D341Med (cell line): ENCODE data around the gene CLDN6.

Experiments
- DNase-seq: peaks from one replicate; pipeline ENCODE4 v3.0.0; 2012; ENCODE audit warnings: low spot score

CLDN6 gene

DNA sequence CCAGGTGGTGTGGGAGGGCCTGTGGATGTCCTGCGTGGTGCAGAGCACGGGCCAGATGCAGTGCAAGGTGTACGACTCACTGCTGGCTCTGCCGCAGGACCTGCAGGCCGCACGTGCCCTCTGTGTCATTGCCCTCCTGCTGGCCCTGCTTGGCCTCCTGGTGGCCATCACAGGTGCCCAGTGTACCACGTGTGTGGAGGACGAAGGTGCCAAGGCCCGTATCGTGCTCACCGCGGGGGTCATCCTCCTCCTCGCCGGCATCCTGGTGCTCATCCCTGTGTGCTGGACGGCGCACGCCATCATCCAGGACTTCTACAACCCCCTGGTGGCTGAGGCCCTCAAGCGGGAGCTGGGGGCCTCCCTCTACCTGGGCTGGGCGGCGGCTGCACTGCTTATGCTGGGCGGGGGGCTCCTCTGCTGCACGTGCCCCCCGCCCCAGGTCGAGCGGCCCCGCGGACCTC is 4.5 kb downstream of the CLDN6 start:
- no peak for DNase-seq

GRCh38 chr16:3012828-3013420 is 5.1 kb downstream of the CLDN6 start, which contains the start of gene CLDN9:
CLDN9 (plus strand) TSS chr16:3012923; CDS start chr16:3013363, 440 bp downstream.
- DNase-seq = no peak

DNA sequence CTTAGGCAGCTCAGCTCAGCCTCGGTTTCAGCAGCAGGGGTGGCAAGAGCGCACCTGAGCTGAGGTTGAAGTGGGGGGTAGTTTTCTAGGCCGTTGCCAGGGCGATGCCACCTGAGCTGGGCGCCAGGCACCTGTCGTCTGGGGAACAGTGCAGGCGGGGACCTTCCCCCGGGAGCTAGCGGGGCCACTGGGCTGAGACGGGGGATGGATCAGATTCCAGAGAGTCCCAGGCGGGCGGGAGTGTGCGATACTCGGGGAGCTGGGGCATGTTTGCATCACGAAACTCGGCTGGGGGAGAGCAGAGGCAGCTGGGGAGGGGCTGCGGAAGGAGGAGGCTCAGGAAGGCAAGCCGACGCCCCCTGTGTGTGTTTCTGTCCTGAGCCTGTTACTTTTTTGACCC is 5.7 kb downstream of the CLDN6 start:
- DNase-seq = no peak

- no peak for DNase-seq
Observed at GRCh38 chr16:3010510-3010909, 7.5 kb downstream of the CLDN6 start.

- no peak for DNase-seq
Observed at GRCh38 chr16:3009568-3010390, 8.2 kb downstream of the CLDN6 start.

- no peak for DNase-seq
Observed at GRCh38 chr16:3008690-3009037, 9.3 kb downstream of the CLDN6 start.

DNA sequence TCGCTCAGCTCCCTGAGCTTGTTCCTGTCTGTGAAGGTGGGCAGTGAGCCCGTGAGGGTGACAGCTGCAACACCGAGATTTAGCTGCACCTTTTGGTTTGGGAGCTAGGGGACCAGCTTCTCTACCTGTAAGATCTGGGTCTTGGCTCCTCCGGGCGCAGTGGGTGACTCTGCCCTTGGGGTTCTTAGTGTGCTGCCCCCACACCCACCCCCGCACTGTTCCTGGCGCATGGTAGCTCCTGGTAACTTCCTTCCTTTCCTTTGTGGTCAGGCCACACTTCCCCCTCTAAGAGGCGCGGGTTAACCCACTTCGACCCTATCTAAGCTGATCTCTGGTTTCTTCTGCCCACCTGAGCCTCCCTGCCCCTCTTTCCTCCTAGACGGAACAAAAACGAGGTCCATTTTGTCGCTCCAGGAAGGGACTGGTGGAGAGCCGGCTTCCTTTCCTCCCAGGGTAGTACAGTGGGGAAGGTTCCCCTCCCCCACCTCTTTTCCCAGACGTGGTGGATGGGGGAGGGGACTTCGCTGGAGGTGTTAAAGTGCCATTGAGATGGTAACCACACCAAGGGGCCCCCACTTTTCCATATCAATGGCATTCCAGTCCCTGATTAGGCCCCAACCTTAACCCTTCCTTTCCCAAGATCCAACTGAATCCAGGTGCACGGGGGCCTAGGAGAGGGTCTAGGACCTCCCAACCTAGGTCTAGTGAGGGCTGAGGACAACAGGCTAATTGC is 9.9 kb downstream of the CLDN6 start:
- DNase-seq = no peak

DNA sequence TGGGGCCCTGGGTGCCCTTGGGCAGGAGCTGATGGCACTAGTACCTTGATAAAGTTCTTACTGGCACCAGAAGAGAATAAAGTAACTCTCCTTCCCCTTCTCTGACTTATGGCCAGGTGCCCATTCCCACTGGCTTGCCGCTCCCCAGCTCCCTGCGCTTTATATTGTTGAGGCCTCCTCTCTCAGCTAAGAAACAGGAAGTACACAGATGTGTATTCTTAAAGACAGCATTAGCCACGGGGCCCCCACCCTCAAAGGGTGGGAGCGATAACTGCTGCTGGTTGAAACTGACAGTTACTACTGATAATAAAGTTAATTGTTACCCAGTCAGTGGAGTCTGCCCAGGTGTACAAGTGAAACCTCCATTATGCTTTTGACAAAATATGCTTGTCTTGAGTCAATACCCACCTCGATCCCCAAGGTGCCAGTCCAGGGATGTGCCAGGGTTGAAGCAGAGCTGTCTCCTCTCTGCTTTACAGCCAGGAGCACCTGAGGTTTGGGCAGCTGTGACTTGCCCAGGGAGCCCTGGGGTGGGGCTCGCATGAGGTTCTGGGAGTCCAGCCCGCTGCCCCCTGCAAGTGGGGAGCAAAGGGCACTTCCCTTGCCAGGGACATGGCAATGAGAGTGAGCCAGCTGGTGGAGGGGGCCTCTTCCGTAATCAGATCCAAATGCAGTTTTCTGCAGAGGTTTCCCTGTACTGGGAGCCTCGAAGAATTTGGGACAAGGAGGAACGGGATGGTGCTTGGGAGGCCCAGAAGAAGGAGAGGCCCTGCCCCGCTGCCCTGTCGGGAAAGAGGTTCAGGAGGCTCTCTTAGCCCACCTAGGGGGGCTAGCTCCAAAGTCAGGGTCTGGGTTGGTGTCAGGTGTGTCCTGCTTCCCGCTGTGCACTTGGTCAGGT is 10.7 kb downstream of the CLDN6 start:
- no peak for DNase-seq

DNA sequence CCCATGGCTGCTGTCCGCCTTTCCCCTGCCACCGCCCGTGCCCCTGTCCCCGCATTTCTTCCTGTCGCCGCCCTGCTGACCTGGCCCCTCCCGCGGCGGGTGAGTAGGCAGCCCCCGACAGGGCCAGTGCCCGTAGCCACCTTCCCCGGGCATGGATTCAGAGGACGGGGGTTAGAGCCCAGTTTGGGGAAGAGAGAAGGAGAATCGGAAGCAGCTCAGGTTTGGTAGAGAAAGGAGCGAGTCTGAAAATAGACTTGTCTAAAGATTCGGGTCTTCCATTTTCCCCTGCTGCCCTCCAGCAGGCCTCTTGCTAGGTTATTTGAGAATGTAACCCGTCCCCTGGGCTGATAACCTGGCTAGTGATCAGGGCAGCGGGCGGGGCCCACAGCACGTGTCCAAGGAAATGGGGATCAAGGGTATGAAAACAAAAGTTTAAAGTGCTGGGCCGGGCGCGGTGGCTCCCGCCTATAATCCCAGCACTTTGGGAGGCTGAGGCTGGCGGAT is 13.2 kb downstream of the CLDN6 start:
- DNase-seq = no peak

DNA sequence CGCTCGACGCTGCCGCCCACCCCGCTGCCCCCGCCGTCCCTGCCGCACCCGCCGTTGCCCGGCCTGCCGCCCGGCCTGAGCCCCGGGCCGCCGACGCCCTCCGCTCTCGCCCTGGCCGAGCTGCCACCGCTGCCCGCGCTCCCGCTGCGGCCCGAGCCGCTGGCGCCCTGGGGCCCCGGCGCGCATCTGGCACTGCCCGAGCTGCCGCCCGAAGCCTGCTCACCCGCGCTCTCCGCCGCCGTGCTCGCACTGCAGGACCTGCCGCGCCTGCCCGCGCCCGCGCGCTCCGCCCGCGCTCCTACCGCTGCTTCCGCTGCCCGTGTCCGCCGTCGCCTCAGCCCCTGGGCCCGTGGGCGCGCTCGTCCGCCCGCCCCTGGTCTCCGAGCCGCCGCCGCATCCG is 13.7 kb downstream of the CLDN6 start:
- peak; percentile 78 for DNase-seq

DNA sequence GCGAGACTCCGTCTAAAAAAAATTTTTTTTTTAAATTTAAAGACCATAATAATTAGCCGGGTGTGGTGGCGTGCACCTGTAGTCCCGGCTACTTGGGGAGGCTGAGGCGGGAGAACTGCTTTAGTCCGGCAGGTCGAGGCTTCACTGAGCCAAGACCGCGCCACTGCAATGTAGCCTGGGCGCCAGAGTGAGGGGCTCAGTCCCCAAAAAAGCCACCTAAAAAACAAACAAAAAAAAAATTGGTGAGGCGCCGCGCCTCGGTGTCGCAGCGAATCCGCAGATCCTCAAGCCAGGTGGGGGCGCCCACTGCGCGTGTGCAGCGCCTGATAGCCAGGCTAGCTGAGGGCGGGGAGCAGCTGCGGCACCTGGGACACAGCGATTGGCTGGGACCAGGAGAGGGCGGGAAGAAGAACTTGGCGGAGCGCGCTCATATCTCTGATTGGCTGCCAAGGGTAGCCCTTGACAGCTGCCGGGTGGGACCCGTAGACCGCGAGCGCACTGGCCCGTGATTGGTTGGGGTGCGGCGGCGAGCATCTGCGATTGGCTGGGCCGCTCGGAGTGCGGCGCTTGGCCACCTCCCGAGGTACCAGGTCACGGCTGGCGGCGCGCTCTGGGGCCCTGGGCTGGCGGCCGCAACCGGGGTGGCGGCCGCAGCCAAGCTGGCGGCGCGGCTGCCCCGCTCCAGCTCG is 14.3 kb downstream of the CLDN6 start:
- DNase-seq = peak; percentile 98

DNA sequence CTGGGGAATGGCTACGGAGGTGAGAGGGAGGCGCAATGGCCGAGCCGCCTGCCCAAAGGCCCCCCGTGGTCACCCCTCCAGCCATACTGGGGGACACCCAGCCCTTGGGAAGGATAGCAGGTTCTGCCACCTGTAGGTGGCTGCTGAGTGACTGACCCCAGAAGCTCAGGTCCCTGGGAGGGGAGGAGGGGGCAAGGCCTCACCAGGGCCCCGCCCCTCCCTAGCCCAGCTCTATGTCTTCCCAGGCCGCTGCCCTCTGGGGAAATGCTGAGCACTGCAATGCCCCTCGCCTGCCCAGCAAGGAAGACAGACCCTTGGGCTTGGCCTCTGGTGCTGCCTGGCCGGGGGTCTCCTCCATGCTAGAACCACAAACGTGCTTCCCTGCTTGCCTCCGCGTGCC is 16.7 kb downstream of the CLDN6 start:
- DNase-seq = no peak

DNA sequence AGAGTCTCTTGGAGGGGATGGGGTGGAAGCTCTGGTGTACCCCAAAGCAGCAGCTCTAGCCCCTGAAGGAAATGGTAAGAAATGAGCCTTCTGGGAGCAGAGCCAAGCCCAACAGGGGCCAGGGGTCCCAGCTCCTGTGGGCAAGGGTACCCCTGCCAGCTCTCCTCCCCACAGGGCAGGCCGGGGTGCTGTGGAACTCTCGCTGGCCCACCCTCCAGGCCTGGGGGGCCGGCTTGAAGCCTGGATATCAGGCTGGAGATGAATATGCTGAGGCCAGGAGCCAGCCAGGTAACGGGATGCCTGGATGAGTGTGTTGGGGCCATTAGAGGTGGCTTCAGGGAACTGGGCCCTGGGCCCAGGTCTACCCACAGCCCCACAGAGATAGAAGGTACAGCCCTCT is 17.4 kb downstream of the CLDN6 start:
- no peak for DNase-seq

DNA sequence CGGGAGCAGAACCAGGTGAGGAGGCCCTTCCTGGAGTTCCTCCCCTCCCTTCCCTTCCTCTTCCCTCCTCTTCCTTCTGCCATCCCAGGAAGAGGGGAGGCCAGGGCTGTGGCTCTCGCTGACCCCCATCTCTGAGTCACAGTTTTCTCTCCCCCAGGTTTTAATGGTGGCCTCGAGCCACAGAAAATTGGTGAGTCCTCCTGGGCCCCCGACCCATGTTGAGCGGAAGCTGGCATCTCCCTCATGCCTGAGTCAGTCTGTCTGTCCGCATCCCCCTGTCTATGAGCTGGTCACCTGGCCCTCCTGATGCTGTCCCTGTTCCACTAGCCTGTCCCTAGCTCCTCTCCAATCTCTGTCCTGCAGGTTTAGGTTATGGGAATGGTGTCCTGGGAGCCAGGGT is 18.1 kb downstream of the CLDN6 start:
- no peak for DNase-seq

GRCh38 chr16:2996298-2996697 is 21.7 kb downstream of the CLDN6 start:
- DNase-seq = no peak

DNA sequence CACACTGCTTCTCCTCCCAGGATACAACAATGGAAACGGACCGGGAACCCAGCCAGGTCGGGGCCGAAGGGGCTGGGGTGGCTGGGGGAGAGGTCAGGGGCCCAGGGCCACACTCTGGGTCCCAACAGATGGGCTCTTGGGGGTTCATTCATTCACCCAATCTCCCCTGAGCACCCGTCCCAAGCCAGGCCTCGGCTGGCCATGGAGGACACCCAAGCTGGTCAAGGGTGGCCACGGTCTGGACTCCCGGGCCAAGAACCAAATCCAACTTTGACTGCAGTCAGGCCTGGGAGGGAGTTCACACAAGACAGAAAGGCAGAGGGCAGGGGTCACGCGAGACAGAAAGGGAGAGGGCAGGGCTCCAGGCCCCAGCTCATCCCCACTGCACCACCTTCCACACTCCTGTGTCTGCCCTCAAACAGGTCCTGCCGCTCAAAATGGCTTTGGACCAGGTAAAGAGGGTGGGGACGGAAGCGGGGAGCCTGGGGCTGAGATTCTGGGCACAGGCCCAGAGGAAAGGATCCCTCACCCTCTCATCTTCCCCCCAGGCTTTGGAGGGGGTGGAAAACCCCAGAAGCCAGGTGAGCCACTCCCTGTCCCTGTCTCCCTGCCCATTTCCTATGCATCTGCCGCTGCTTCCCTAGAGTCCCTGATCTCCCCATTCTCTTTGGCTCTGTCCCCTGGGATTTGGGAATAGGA is 25.5 kb downstream of the CLDN6 start:
- DNase-seq = no peak

GRCh38 chr16:2991566-2992261 is 26.3 kb downstream of the CLDN6 start:
- no peak for DNase-seq

- no peak for DNase-seq
Observed at GRCh38 chr16:2990891-2991290, 27.1 kb downstream of the CLDN6 start.

DNA sequence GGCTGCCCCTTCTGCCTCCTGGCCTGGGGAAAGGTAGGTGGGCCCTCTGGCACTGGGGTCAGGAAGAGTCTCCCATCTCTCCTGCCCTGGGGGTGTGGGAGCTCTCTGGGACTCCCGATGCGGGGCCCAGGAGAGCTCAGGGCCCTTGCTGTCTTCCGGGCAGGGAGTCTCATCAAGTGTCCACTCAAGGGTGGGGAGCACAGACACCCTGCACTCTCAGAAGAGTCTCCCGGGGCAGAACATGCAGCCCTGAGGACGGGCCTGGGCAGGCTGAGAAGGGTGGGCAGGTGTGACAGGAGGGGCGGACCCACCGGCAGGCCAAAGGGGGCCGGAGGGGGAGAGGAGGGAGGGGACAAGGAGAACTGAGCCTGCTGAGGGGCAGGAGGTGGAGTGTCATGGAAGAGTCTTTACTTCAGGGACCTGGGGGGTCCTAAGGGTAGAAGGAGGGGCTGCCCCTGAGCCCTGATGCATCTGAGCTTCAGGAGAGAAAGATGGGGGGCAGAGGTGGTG is 29.3 kb downstream of the CLDN6 start:
- DNase-seq = no peak

GRCh38 chr16:2987833-2988232 is 30.1 kb downstream of the CLDN6 start:
- no peak for DNase-seq
